ENCODE measurements around the gene SEL1L. TPM values are rescaled to one million over a fixed set of nuclear protein-coding genes. Genes with fewer than 3 reads are reported as not detected.
A peak's percentile ranks its signal among the peaks of the same experiment; 100 is the strongest.

Gene SEL1L
- total and polyA plus RNA-seq, 9 donors: 15.6 to 68.2 (median 44.4) TPM

GRCh38 chr14:81452341-81453133, 81.1 kb downstream of the SEL1L start:
- intact Hi-C loops (cut with DNase I): loop anchor here in 3 of 4 donors (5.0 kb wide), 2 partner anchors 180 to 185 kb away; no protein-coding TSS in a partner anchor
- H3K4me1 ChIP-seq (ENCODE audit: insufficient read depth): peaks cover 10% of the 10 kb centered on the region
- H3K9me3 ChIP-seq: no peaks in the 10 kb centered on the region
- no peak overlapping the region for H3K27ac ChIP-seq
- 47 to 51% (median 50%) methylated on average over 11 of the region's 11 CpGs for WGBS, 3 donors
- DNase-seq: no peak
- TF ChIP-seq CTCF (IDR thresholded peaks at IDR 0.05) (no peak), EP300 (IDR thresholded peaks at IDR 0.05) (no peak), POLR2A (IDR thresholded peaks at IDR 0.05) (no peak)
- H3K36me3 ChIP-seq: no peaks in the 10 kb centered on the region
- H3K27me3 ChIP-seq: no peaks in the 10 kb centered on the region
- no peak overlapping the region for H3K4me3 ChIP-seq

GRCh38 chr14:81450976-81451375, 82.7 kb downstream of the SEL1L start:
- DNase-seq: no peak
- Histone ChIP-seq H3K9me3 (no peaks in the 10 kb centered on the region), H3K4me3 (no peak overlapping the region), H3K27me3 (no peaks in the 10 kb centered on the region), H3K27ac (no peak overlapping the region), H3K4me1 (ENCODE audit: insufficient read depth) (peaks cover 10% of the 10 kb centered on the region), H3K36me3 (no peaks in the 10 kb centered on the region)
- 51 to 61% (median 53%) methylated on average over 3 of the region's 3 CpGs for WGBS, 3 donors
- TF ChIP-seq POLR2A (IDR thresholded peaks at IDR 0.05) (no peak), CTCF (IDR thresholded peaks at IDR 0.05) (no peak), EP300 (IDR thresholded peaks at IDR 0.05) (no peak)
- intact Hi-C loops (cut with DNase I): loop anchor here in 3 of 4 donors (5.0 kb wide), 2 partner anchors 179 to 184 kb away; no protein-coding TSS in a partner anchor

GRCh38 chr14:81450100-81450531, 83.5 kb downstream of the SEL1L start:
- H3K4me3 ChIP-seq: no peak overlapping the region
- peak; percentile 68 to 78 (median 74) for DNase-seq
- no peaks in the 10 kb centered on the region for H3K27me3 ChIP-seq
- 24 to 27% (median 25%) methylated on average over 8 to 10 of the region's 10 CpGs for WGBS, 3 donors
- H3K9me3 ChIP-seq: no peaks in the 10 kb centered on the region
- intact Hi-C loops (cut with DNase I): loop anchor here in 3 of 4 donors (5.0 kb wide), 2 partner anchors 178 to 183 kb away; no protein-coding TSS in a partner anchor
- no peak for TF ChIP-seq CTCF (IDR thresholded peaks at IDR 0.05)
- TF ChIP-seq POLR2A (IDR thresholded peaks at IDR 0.05): no peak
- no peak for TF ChIP-seq EP300 (IDR thresholded peaks at IDR 0.05)
- H3K27ac ChIP-seq: peak overlapping the region in 1 of 2 donors; percentile 45
- peaks cover 10% of the 10 kb centered on the region for H3K4me1 ChIP-seq (ENCODE audit: insufficient read depth)
- no peaks in the 10 kb centered on the region for H3K36me3 ChIP-seq

GRCh38 chr14:81449576-81449975, 84.1 kb downstream of the SEL1L start:
- TF ChIP-seq CTCF (IDR thresholded peaks at IDR 0.05) (no peak), POLR2A (IDR thresholded peaks at IDR 0.05) (no peak), EP300 (IDR thresholded peaks at IDR 0.05) (no peak)
- peak overlapping the region in 1 of 2 donors; percentile 45 for H3K27ac ChIP-seq
- DNase-seq: no peak

More at GRCh38 chr14:81449576-81449975, 84.1 kb downstream of the SEL1L start:
- intact Hi-C loops (cut with DNase I): no loop called here
- no peaks in the 10 kb centered on the region for H3K27me3 ChIP-seq
- H3K9me3 ChIP-seq: no peaks in the 10 kb centered on the region
- H3K4me3 ChIP-seq: no peak overlapping the region
- no peaks in the 10 kb centered on the region for H3K36me3 ChIP-seq
- 50 to 58% (median 50%) methylated on average over 6 of the region's 6 CpGs for WGBS, 3 donors
- peaks cover 10% of the 10 kb centered on the region for H3K4me1 ChIP-seq (ENCODE audit: insufficient read depth)

All from ovary (tissue), 9 donors.